GM12801 (cell line): ENCODE results near the gene S100A9.

ENCODE experiments used
- CTCF ChIP-seq: IDR thresholded peaks from one replicate; pipeline ENCODE4 v1.5.1; 2011; ENCODE audit warnings: control low read depth; ENCODE audit not compliant: insufficient read length; ENCODE audit errors: extremely low read depth

Gene S100A9

GRCh38 chr1:153361480-153362109, 3.9 kb downstream of the S100A9 start:
- no peak for TF ChIP-seq CTCF

GRCh38 chr1:153362187-153362775, 4.6 kb downstream of the S100A9 start:
- no peak for TF ChIP-seq CTCF

DNA sequence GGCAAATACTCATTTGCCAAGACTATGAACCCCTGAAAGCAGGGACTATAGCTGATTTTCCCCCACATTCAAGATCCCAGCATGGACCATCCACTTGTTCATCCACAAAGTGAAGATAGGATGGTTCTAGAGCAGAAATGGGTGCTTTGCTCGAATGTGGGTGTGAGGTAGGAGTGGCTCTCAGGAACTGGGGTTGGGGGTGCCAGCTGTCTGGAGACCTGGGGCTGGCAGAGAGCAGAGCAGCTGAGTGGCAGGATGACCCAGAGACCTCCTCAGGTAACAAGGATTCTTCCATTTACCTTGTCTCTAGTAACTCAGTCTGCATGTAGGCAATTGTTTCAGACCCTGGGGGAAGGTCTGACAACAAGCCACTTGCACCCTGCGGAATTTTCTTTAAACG, 6.0 kb downstream of the S100A9 start:
- TF ChIP-seq CTCF = no peak

GRCh38 chr1:153364156-153364555, 6.5 kb downstream of the S100A9 start:
- TF ChIP-seq CTCF = no peak

GRCh38 chr1:153364766-153365666, 7.4 kb downstream of the S100A9 start:
- no peak for TF ChIP-seq CTCF

DNA sequence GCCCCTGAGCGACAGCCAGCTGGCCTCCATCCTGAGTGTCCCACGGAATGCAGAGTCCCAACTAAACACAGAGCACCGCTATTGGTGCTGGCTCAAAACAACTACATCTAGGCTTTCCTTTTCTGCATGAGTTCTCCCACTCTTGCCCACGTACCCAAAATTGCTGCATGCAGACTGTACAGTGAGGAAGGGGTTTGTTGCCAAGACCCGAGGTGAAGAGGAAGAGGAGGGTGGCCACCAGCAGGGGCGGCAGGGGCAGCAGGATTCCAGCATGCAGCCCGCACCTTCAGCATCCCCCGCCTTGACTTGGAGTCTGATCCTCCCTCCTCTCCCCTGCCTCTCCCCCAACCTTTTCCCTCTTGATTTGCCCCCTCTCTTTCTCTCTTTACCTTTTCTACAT, 8.0 kb downstream of the S100A9 start:
- no peak for TF ChIP-seq CTCF

- TF ChIP-seq CTCF = no peak
Observed at GRCh38 chr1:153366261-153366660, 8.6 kb downstream of the S100A9 start.
